ENCODE results near the gene RASGRP4.
"Not testable (repeated sequence)": the region's sequence is repeated elsewhere in the genome, so short reads cannot be mapped to it uniquely, and the experiment has no call there.

RASGRP4 gene

GRCh38 chr19:38412961-38413360 is 13.1 kb downstream of the RASGRP4 start:
- DNase-seq: no peak

- no peak for DNase-seq
Measured at GRCh38 chr19:38412491-38412890, 13.5 kb downstream of the RASGRP4 start.

DNA sequence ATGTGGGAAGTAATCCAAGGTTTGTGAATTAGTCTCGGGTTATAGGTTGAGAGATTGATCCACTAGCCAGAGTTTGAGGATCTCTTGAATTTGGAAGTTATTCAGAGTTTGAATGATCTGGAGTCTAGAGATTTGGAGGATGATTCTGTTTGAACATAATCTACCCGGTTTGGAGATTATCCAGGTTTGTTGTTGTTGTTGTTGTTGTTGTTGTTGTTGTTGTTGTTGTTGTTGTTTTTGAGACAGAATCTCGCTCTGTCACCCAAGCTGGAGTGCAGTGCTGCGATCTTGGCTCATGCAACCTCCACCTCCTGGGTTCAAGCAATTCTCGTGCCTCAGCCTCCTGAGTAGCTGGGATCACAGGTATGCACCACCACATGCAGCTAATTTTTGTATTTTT is 14.1 kb downstream of the RASGRP4 start:
- not testable (repeated sequence) for DNase-seq

DNA sequence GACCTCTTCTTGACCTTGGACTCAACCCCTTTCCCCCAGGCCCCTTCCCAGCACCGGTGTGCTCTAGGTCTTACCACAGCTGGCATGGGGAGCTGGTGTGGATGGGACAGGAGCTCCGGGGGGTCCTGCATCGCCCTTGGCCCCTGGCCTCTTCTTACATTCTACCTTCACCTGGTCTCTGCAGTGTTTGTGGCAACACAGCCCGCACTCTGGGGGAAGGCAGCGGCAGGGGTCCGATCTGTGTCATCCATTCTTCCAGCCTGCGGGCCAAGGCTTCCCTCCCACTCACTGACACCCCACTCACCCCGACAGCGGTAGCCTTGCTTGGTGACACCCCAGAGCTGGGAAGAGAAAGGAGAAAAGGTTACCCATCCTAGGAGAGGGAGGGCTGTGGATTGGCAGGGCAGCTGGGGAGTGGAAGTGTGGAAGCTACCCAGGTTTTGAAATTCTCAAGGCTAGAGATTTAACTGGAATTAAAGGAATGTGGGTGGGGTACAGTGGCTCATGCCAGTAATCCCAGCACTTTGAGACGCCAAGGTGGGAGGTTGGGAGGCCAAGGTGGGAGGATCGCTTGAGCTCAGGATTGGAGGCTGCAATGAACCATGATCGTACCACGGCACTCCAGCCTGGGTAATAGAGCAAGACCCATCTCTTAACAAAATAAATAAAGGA is 14.8 kb downstream of the RASGRP4 start:
- DNase-seq: no peak

DNA sequence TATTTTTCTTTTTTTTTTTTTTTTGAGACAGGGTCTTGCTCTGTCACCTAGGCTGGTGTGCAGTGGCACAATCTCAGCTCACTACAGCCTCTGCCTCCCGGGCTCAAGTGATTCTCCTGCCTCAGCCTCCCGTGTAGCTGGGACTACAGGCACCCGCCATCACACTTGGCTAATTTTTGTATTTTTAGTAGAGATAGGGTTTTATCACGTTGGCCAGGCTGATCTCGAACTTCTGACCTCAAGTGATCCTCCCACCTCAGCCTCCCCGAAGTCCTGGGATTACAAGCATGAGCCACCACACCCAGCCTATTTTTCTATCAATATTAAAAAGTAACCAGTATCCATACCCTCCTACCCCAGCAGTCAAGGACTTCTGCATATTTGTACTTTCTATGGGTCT is 15.6 kb downstream of the RASGRP4 start:
- DNase-seq: not testable (repeated sequence)

DNA sequence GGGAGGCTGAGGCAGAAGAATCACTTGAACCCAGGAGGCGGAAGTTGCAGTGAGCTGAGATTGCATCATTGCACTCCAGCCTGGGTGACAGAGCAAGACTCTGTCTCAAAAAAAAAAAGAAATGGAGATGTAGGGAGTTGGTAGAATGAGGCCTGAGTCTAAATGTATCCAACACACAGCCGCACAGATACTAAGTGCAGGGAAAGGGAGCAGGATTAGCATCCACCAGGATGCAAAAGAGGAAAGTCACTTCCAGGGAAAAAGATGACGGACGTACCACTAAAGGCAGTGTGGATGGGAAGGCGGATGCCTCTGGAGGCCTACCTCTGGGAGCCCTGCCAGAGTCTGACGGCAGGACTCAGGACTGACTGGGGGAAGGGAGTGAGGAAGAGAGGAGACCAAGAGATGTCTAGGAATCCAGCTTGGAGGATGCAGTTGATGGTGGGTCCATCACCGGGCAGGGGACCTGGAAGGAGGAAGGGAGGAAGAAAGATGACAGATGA is 16.3 kb downstream of the RASGRP4 start:
- no peak for DNase-seq

DNA sequence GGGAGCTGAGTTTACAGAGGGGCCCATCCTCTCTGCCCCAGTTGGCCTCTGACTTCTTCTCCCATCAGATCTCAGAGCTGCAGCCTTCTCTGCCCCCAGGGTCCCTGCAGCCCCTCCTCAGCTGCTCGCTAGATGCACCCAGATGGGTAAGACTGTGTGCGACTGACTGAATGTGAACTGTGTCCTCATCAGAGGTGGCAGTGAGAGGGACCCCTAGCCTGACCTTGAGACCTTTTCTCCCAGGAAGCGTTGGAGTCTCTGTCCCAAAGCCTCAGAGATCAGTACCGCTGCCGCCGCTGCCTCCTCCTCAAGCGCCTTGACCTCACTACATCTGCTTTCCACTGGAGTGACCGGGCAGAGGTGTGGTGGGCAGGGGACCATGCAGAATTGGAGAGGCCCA is 20.7 kb downstream of the RASGRP4 start:
- no peak for DNase-seq

DNA sequence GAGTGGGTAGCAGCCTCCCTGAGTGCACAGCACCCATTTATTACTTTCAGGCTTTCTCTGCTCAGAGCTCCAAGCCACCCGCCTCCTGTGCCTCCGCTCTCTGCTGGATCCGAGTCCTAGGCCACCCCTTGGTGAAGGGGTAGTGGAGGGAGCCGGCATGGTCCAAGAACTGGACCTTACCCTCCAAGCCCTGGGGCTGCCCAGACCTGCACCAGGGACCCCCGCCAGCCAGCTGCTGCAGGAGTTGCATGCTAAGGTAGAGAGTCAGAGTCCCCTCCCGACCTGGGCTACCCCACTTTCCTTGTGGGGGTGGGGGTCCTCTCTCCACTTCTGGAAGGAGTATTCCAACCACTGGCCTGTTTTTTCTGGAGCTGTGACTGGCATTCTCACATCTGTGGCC is 21.2 kb downstream of the RASGRP4 start:
- DNase-seq: no peak

DNA sequence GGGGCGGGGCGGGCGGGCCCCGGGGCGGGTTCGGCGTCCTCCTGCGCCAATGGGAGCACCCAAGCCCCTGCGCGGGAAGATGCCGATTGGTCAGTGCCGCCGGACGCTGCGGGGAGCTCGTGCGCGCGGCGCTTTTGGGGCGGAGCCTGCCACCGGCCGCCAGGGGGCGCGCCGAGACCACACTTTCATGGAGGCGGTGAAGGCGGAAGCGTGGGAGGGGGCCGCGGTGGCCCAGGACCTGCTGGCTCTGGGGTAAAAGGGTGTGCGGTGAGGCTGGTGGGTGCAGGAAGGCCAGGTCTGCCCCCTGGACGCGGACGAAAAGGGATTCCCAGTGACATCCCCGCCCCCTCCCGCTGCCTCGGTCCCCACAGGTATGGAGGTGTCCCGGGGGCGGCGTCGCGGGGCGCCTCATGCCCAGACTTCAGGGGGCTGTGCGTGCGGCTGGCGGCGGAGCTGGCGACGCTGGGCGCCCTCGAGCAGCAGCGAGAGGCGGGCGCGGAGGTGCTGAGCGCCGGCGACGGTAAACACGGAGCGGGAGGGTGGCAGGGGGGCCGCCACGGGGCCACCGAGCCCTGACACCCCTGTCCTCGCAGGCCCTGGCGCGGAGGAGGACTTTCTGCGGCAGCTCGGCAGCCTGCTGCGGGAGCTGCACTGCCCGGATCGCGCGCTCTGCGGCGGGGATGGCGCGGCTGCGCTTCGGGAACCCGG is 22.9 kb downstream of the RASGRP4 start, which contains the start of gene FAM98C:
Gene FAM98C, plus strand, starts transcription at position 127 of the 708 bp plus-strand sequence. Its CDS starts 61 bp downstream, at position 188.
- DNase-seq: peak; percentile 97

- no peak for DNase-seq
Measured at GRCh38 chr19:38402623-38402966, 23.4 kb downstream of the RASGRP4 start.

DNA sequence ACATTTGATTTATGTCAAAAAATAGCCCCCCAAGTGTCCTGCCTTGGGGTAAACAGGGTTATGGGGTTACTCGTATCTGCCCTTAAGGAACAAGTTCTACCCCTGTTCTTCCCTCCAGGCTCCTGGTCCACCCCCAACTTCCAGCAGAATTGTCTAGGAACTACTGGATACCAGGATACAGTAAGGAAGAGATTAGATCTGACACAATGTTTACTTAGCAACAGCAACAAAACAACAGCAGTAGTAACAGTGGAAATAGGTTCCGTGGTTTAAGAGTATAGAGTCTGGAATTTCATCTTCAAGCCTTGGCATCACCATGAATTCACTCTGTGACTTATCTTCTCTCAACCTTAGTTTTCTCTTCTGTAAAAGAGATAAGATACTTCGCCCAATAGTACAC is 24.9 kb downstream of the RASGRP4 start:
- DNase-seq: no peak

GRCh38 chr19:38400361-38400760 is 25.7 kb downstream of the RASGRP4 start:
- no peak for DNase-seq

- DNase-seq: no peak
Measured at GRCh38 chr19:38399537-38399936, 26.5 kb downstream of the RASGRP4 start.

DNA sequence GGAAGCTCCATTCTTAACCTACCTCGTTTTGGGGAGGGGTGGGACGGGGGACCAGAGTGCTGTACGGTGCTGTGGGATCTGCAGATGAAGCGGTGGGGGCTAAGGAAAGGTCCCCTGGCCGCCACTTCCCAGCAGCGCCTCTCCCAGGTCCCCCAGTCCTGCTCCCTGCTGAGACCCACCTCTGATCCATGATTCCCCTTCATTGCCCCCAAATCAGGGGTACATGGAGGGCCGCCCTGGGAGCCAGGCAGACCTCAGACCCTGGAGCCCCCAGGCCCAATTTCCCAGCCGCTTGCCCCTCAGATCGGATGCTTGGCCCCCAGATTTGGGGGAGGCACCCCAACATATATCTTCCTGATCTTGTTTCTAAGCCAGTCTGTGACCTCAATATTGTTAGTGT is 26.9 kb downstream of the RASGRP4 start:
- DNase-seq: no peak

- DNase-seq: no peak
Measured at GRCh38 chr19:38395381-38396114, 30.5 kb downstream of the RASGRP4 start.

GRCh38 chr19:38394488-38394887 is 31.5 kb downstream of the RASGRP4 start:
- DNase-seq: no peak

- DNase-seq: no peak
Measured at GRCh38 chr19:38392707-38393308, 33.2 kb downstream of the RASGRP4 start.

DNA sequence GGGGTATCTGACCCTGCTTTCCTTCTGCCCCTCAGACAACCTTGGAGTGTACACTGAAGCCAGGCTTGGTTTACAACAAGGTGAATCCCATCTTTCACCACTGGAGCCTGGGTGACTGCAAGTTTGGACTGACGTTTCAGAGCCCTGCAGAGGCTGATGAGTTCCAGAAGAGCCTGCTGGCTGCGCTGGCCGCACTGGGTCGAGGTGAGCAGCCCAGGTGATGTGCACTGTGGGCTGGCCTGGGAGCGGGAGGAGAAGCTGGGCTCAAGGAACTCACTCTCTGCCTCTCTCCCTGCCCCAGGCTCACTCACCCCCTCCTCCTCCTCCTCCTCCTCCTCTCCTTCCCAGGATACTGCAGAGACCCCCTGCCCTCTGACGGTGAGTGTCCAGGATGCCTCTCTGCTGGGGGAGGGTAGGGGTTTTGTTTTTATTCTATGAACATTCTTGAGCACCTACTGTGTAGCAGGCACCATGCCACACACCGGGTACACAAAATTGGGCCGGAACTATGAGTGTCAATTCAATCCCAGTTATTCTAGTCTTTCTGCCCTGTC is 34.0 kb downstream of the RASGRP4 start:
- DNase-seq: no peak

- no peak for DNase-seq
Measured at GRCh38 chr19:38389957-38390924, 35.8 kb downstream of the RASGRP4 start.

DNA sequence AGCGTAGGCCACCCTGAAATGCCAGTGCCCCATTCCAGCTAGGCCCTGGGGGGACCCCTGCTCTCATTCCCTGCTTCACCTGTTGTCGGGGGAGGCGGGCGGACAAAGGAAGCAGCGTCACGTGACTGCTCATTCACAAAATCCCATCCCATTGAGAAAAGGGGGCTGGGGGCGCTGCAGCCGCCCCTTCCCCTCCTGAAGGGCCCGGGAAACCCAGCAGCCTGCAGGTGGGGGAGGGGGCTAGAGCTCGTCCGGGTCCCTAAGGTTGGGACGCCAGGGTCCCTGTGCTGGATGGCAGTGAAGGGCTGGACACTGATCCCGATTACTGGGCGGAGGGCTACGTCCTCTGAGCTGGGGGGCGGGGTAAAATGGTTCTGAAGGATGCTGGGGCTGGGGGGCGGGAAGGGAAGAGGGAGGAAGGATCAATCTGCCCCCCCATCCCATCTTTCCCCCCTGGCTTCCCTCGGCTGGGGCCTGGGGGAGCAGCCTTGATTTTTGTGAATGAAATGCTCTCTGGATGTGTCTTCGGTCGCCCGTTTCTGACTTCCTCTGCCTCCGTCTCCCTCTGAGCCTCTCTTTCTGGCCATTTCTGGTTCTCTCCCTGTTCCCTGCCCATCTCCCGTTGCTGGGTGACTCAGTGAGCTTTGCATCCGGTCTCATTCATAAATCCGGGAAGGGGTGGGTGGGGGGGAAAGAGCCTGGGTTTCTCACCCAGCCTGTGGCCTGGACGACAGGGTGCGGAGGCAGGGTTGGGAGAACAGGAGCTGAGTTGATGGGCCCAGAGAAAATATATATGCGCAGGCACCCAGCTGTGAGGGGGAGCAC is 36.7 kb downstream of the RASGRP4 start:
- no peak for DNase-seq
